Umbilical cord (tissue), 2 donors: ENCODE data around the gene UBE2J2. TPM values are rescaled to one million over a fixed set of nuclear protein-coding genes. Genes with fewer than 3 reads are reported as not detected.

ENCODE experiments used
- DNase-seq: peaks from one replicate; pipeline ENCODE4 v3.0.0-alpha.2; 2015; ENCODE audit warnings: low spot score
- total RNA-seq: library from RNA; depleted of rRNA; stranded (reverse); fragments of >200 nt; gene quantifications from one replicate; pipeline ENCODE4 v1.2.3, GENCODE V29; 2014; ENCODE audit warnings: low replicate concordance; ENCODE audit not compliant: insufficient read depth

Gene UBE2J2
- total RNA-seq, 1 donor from 2014 or later: 22.9 TPM

DNA sequence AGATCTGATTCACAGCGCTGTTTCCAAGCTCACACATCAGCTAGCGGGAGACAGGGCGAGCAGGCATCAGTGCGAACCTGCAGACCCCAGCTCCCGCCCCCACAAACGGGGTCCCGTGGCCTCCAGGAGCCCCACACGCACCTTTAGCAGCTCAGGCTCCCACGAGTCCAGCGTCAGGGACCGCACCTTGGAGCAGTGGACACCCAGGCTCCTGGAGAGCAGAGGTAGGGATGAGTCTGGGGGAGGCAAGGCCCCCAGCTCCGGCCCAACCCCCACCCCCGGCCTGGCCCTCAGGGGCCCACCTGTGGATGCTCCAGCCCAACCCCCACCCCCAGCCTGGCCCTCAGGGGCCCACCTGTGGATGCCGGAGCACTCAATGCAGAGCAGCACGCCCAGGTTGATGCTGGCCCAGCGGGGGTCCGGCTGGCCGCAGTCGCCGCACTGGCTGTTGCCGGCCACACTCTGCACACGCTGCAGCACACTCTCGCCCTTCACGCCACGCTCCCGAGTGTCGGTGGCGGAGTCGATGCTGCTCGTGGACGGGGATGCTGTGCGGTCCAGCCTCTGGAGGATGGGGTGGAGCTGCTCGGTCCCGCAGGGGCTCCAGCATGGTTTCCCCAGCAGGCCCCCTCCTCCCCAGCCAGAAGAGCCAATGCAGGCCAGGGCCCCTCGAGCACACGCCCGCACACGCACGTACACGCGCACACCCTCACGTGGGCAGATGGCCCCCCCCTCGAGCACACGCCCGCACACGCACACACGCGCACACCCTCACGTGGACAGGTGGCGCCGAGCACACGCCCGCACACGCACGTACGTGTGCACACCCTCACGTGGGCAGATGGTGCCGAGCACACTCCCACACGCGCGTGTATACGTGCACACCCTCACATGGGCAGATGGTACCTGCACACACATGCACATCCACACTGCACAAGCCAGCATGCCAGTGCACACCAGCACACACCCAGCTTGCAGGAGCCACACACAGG, 22.7 kb upstream of the UBE2J2 start:
- DNase-seq: no peak

DNA sequence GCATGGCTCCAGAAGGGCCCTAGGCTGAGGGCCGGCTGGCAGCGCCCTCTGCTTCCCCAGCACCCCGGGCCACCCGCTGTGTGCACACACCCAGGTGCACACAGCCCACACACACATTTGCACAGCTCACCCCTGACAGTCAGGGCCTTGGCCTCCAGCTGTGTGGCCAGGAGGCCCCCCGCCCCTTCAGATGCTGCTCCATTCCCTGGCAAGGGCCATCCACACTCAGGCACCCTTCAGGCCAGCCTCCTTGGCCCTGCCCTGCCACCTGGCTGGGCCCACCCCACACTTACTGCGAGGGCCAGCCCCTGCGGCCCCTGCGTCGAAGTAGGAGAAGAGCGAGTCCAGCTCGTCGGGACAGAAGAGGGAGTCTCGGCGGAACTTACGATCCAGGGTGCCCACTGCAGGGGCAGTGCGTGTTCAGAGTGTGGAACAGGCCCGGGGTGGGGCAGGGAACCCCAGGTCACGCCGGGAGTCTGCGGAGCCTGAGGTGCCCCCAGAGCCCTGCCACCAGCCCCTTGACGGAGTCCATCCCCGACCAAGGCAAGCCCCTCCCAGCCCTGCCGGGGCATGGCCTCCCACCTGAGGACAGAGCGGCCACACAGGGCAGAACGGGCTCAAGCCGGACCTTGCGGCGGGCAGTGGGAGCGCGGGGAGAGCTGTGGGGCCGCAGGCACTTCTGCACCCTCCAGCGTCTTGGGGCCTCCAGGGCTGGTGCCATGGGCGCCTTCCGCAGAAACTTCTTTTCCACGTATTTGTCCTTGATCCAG, 21.7 kb upstream of the UBE2J2 start:
- no peak for DNase-seq

DNA sequence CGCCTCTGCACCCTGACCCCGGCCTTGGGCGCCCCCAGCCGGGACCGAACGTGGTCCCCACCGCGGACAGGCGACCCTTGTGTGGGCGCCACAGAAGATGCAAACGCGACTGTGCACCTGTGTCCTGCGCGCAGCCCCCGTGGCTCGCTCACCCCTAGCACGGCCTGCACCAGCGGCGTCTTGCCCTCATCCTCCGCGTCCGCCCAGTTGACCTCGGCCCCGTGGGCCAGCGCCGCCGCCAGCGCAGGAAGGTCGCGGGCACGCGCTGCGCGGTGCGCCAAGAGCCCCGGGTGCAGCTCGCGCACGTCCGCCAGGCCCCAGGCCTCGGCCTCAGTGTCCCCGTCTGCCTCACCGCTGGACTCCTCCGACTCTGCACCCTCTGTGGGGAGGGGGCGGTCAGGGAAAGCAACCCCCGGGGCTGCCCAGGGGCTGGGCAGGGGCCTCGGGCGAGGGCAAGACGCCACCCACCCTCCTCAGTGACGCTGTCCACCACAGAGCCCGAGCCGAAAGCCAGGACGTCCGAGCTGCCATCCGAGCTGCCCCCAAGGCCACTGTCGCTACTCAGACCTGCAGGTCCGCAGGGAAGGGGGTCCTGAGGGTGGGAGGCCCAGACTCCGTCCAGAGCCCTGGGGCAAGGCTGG, 20.7 kb upstream of the UBE2J2 start:
- no peak for DNase-seq

DNA sequence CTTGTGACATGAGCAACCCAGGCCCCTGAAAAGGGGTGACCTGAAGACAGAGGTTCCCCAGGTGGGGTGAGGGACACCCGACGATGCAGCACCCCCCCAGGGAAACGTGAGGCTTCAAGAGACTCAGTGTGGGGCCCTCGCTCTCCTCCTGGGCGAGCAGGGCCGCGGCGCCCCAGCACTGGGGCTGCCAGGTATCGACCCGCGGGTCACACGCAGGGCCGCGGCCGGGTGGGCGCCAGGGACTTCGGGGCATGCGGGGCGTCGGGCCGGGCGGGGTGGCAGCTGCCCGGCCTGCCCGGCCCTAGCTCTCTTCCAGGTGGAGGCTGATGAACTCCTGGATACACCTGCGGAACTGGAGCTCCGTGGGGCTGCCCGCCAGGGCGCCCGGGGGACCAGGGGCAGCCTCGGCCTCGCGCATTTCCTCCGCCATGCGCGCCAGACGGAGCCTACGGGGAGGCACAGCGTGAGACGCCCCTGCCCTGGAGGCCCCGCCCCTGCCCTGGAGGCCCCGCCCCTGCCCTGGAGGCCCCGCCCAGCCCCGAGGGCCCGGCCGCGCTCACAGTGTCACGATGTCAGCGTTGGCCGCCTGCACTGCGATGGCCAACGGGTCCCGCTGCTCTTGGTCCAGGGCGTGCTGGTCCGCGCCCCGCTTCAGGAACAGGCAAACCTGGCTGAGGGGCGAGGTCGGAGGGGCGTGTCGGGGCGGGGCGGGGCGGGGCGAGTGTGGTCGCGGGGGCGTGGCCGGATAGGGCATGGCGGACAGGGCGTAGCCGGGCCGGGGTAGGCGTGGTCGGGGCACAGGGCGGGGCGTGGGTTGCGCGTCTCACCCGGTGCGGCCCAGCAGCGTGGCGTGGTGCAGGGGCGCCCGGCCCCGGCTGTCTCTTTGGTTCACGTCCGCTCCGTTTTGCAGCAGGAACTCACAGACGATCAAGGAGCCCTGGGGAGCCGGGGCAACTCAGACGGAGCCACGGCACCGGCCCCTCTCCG, 19.9 kb upstream of the UBE2J2 start:
- DNase-seq: no peak

DNA sequence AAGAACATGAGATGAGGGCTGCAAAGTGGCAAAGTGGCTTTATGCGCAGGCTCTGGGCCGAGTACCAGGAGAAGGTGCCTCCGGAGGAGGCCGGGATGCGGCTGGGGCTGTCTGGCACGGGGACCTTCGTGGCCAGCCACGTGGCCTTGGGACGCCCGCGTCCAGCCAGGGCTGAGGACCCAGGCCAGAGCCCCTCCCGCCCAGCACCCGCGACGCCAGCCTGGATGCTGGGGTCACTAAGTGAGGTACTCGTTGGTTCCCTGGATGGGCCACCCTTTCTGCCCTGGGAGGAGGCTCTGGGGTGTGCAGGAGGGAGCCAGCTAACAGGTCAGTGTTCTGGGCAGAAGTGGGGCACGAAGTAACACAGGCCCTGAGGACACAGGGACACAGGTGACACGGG, 19.2 kb upstream of the UBE2J2 start:
- DNase-seq: no peak

DNA sequence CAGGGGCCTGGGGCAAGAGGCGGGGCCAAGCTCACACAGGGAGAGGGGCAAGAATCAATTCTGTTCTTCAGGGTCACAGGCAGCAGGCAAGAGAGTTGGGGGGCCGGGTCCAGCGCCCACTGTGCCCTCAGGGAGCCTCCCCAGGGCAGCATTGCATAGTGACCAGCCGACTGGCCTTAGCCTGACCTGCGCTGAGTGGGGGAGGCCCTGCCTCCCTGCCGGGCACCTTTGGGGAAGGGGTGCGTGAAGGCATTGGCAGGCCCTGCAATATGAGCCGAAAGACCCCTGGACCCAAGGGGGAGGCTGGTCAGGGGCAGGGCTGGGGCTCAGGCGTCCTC, 18.8 kb upstream of the UBE2J2 start:
- DNase-seq: no peak

DNA sequence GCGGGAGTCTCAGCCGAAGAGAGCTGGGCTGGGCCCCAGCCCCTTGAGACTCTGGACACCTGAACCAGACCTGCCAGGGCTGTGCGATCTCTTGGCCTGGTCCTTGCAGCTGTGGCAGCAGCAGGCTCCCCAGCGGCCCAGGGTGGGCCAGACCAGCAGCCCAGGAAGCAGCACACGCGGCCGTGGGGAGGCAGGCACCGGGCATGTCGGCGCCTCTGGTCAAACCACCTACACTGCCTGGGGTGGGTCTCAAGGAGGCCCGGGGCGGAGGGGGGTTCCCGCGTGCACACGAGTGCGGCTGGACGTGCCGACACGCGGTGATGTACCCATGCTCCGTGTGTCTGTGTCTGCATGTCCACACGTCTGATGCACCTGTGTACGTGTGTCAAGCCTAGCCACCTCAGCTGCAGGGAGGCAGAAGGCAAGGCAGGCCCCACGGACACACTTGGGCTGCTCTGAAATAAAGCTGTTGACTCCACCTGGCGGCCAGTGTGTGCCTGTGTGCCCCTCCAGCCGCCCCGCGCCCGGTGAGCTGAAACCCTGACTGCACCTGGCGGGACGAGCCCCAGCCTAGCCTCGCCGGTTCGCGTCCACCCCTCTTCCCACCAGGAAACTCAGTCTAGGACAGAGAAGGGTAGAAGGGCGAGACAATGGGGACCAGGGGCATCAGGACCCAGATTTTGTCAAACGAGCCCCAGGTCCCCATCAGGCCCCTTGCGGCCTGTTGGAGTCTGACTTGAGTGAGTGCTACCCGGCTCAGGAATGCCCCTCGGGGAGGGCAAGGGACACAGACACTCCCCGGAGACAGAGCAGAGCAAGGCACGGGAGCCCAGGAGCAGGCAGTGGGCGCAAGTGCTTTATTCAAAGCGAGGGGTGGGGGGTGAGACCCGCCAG, 18.1 kb upstream of the UBE2J2 start:
- DNase-seq: peak; percentile 69

DNA sequence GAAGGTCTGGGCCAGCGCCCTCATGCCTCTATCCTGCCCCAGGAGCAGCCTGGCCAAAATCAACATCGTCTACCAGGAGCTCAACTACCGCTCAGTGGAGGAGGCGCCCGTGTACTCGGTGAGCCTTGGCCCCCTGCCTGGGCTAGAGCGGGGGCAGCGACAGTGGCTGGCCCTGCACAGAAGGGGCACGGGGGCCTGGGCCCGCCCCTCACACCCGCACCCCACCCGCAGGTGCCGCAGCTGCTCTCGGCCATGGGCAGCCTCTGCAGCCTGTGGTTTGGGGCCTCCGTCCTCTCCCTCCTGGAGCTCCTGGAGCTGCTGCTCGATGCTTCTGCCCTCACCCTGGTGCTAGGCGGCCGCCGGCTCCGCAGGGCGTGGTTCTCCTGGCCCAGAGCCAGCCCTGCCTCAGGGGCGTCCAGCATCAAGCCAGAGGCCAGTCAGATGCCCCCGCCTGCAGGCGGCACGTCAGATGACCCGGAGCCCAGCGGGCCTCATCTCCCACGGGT, 17.4 kb upstream of the UBE2J2 start:
- DNase-seq: no peak

DNA sequence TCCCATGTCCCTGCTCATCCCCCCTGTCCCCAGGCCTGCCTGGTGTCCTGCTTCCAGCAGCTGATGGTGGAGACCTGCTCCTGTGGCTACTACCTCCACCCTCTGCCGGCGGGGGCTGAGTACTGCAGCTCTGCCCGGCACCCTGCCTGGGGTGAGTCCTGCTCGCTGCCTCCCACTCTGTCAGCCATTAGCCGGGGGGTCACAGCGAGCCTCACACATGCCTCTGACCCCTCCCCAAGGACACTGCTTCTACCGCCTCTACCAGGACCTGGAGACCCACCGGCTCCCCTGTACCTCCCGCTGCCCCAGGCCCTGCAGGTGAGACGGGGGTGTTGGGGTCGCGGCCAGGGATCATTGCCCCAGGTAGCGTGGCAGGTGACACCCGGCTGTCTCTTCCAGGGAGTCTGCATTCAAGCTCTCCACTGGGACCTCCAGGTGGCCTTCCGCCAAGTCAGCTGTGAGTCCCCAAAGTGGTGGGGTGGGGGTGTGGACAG, 16.6 kb upstream of the UBE2J2 start:
- no peak for DNase-seq

DNA sequence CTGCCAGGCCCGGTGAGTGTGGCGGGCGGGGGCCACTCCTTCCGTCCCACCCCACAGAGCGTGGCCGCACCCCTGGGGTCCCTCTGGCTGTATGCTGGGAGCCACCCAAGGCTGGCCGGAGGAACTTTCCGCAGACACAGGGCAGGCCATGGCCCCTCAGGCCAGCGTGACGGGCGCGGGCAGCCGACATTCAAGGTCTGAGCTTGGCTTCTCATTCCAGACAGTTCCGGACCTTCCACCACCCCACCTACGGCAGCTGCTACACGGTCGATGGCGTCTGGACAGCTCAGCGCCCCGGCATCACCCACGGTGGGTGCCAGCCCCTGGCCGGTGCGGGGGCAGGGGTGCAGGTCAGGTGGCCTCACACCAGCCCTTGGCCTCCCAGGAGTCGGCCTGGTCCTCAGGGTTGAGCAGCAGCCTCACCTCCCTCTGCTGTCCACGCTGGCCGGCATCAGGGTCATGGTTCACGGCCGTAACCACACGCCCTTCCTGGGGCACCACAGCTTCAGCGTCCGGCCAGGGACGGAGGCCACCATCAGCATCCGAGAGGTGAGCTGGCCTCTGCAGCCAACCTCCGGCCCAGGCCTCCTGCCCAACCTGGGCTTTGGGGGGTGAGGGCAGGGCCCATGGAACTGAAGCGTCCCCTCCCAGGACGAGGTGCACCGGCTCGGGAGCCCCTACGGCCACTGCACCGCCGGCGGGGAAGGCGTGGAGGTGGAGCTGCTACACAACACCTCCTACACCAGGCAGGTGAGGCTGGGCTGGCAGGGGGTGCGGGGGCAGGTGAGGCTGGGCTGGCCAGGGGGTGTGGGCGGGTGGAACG, 13.8 kb upstream of the UBE2J2 start:
- DNase-seq: no peak

DNA sequence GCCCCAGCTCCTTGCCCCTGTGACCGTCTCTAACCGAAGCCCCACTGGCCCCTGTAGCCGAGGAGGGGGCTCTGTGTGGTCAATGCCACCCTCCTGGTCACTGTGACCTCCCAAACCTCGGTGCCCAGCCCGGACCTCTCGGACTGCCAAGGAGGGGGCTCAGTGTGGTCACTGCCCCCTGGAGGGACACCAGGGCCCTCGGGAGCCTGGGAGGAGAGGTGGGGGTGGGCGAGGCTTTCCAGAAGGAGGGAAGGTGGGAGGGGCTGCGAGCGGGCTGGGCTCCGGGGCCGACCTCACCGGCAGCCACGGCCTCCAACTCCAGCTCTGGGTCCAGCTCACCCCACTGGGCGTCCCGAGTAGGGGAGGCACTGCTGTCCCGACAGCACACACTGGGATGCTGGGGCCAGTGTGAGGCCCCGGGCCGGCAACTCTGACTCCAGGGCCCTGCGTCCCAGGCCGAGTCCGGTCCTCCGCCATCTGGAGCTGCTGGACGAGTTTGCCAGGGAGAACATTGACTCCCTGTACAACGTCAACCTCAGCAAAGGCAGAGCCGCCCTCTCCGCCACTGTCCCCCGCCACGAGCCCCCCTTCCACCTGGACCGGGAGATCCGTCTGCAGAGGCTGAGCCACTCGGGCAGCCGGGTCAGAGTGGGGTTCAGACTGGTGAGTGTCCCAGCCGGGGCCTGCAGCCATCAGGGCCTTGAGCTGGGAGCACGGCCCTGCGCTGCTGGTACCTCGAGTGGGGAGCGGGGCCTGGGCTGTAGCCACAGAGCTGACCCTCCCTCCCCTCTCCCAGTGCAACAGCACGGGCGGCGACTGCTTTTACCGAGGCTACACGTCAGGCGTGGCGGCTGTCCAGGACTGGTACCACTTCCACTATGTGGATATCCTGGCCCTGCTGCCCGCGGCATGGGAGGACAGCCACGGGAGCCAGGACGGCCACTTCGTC, 12.9 kb upstream of the UBE2J2 start:
- no peak for DNase-seq

DNA sequence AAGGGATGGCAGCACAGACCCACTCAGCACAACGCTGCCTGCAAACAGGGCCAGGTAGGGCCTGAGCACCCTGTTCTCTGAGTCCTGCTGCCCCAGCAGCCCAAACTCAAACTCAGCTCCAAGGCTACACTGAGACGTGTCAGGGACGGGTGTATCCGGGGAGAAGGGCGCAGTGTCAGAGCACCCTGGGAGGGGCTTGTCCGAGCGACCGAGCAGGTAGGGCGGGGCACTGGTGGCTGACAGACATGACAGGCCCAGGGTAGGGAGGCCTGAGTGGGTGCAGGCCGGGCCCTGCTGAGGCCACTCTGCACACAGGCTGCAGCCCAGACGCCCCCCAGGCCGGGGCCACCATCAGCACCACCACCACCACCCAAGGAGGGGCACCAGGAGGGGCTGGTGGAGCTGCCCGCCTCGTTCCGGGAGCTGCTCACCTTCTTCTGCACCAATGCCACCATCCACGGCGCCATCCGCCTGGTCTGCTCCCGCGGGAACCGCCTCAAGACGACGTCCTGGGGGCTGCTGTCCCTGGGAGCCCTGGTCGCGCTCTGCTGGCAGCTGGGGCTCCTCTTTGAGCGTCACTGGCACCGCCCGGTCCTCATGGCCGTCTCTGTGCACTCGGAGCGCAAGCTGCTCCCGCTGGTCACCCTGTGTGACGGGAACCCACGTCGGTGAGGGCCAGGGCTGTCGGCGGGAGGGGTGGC, 12.1 kb upstream of the UBE2J2 start:
- no peak for DNase-seq

DNA sequence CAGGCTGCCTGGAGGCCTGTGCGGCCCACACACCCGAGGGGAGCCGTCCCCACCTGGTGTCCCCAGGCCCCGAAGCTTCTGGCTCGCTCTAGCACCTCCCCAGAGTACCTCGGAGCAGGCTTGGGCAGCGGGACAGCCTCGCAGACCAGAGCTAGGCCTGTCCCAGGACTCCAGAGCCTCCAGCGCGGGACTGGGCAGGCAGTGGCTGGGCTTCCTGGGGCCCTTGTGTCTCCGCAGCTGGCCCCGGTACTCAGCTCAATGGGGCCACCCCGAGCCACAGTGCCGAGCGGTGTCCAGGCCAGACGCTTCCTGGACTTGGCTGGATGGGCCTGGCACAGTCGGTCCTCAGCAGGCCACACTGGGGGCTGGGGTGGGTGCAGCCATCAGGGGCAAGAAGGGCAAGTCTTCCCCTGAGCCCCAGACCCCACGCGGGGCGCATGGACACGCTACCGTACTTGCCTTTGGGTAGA, 11.5 kb upstream of the UBE2J2 start:
- DNase-seq: no peak

DNA sequence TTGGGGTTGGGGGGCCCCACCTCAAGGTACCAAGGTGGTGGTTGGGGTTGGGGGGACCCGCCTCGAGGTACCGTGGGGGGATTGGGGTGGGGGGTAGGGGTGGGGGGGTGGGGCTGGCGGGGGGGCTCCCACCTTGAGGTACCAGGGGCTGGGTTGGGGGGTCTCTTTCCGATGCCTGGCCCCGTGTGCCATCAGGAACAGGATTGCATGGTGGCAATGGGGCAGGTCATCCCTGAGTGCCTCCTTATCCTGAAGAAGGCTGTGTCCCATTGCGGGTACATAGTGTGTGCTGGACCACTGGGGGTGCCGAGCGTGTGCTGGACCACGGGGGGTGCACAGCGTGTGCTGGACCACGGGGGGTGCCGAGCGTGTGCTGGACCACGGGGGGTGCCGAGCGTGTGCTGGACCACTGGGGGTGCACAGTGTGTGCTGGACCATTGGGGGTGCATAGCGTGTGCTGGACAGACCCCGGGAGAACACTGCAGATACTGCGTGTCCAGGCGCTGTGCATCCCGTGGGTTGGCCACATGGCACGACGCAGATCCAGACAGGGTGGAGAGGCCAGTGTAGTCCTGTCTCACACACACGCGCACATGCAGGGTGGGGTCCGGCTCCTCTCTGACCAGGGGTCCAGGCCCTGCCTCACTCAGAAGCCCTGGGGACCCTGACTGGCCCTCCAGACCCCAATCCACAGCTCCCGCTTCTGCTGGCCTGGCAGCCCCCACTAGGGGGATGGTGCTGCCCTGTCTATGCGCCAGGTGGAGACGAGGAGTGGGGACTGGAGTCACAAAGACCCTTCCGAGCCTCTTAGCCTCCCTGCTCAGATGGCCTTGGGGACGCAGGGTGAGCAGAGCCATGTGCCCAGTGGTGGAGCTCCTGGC, 10.8 kb upstream of the UBE2J2 start:
- no peak for DNase-seq

DNA sequence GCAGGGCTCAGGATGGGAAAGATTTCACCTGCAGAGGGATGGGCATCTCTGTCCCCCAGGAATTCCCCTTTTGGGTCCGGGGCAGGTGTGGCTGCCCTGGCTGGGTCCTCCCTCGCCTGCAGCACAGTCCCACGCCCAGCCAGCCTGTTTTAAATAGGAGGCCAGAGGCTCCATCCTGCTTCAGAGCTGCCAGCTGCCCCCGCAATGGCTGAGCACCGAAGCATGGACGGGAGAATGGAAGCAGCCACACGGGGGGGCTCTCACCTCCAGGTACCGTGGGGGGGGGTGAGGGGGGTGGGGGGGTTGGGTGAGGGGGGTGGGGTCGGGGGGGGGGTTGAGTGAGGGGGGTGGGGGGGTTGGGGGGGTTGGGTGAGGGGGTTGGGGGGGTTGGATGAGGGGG, 10.2 kb upstream of the UBE2J2 start:
- no peak for DNase-seq

DNA sequence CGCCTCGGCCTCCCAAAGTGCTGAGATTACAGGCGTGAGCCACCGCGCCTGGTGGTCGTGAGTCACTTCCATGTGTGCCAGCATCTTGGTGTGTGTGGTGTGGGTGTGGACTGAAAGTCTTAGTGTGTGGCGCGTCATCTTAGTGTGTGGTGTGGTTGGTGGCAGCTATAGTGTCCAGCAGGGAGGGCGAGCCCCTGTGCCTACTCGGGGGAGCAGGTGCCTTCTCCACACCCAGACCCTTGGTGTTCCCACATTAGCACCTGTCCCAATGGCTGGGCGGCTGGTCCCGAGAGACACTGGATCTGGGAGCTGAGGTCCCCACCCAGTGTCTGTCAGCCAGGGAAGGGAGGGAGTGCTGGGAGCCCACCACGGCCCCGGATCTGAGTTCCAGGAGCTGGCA, 9.3 kb upstream of the UBE2J2 start:
- DNase-seq: no peak
